Fibroblast of pulmonary artery (primary cell): Measurements from ENCODE around the gene PLVAP.

Source experiments
- DNase-seq: peaks from one replicate; pipeline ENCODE4 v3.0.0-alpha.2; 2010; ENCODE audit warnings: low read depth
- H3K4me3 ChIP-seq: replicated peaks from 2 replicates; pipeline ENCODE4 v1.5.1; 2011; ENCODE audit warnings: low read depth, mild to moderate bottlenecking, control low read depth, low read length, moderate library complexity
- CTCF ChIP-seq: IDR thresholded peaks from 2 replicates; pipeline ENCODE4 v1.5.1; 2011; ENCODE audit warnings: mild to moderate bottlenecking, control low read depth, low read length, inconsistent platforms; ENCODE audit errors: missing control alignments

PLVAP gene

GRCh38 chr19:17398902-17399527 is 21.9 kb upstream of the PLVAP start:
- no peak for TF ChIP-seq CTCF
- H3K4me3 ChIP-seq: no peak overlapping the region
- DNase-seq: no peak

GRCh38 chr19:17394891-17395415 is 17.8 kb upstream of the PLVAP start:
- no peak overlapping the region for H3K4me3 ChIP-seq
- peak; percentile 71 for DNase-seq

GRCh38 chr19:17393914-17394313 is 16.8 kb upstream of the PLVAP start, which contains the start of gene CCDC194:
TSS of gene CCDC194 (minus strand) at chr19:17394196. CDS start at chr19:17394158, 38 bp downstream.
- no peak for TF ChIP-seq CTCF
- no peak for DNase-seq
- no peak within 1 kb of the TSS for H3K4me3 ChIP-seq

More at GRCh38 chr19:17394891-17395415, 17.8 kb upstream of the PLVAP start:
- TF ChIP-seq CTCF: peak; percentile 65

GRCh38 chr19:17393002-17393401 is 15.9 kb upstream of the PLVAP start:
- H3K4me3 ChIP-seq: no peak overlapping the region
- TF ChIP-seq CTCF: no peak
- no peak for DNase-seq

- no peak for DNase-seq
- no peak for TF ChIP-seq CTCF
- H3K4me3 ChIP-seq: peak overlapping the region; percentile 31
These were observed 14.4 kb upstream of the PLVAP start for GRCh38 chr19:17391371-17392151.

GRCh38 chr19:17390665-17391370 is 13.7 kb upstream of the PLVAP start:
- H3K4me3 ChIP-seq: peak overlapping the region; percentile 69
- TF ChIP-seq CTCF: peak; percentile 31
- peak; percentile 92 for DNase-seq
